NCI-H345 (cell line): ENCODE data around the gene LRRC2.
"Not testable (repeated sequence)": the region's sequence is repeated elsewhere in the genome, so short reads cannot be mapped to it uniquely, and the experiment has no call there.

Source experiments
- DNase-seq: peaks from one replicate; lab custom pipeline; 2025; lab: John Stamatoyannopoulos, UW

LRRC2 gene

GRCh38 chr3:46497556-46498265, 68.4 kb downstream of the LRRC2 start, which contains the start of gene RTP3:
RTP3 (plus strand) TSS chr3:46497976; CDS start chr3:46498063, 87 bp downstream.
- DNase-seq, result no peak

- DNase-seq, result no peak
Measured at GRCh38 chr3:46496746-46497555, 69.2 kb downstream of the LRRC2 start.

GRCh38 chr3:46495901-46496456, 70.1 kb downstream of the LRRC2 start:
- no peak for DNase-seq

GRCh38 chr3:46494491-46494890, 71.6 kb downstream of the LRRC2 start:
- not testable (repeated sequence) for DNase-seq

- no peak for DNase-seq
Measured at GRCh38 chr3:46492890-46493547, 73.1 kb downstream of the LRRC2 start.

- DNase-seq, result no peak
Measured at GRCh38 chr3:46491089-46492070, 74.7 kb downstream of the LRRC2 start.

GRCh38 chr3:46490338-46491084, 75.6 kb downstream of the LRRC2 start:
- no peak for DNase-seq

GRCh38 chr3:46489875-46490274, 76.2 kb downstream of the LRRC2 start:
- no peak for DNase-seq

- DNase-seq, result no peak
Measured at GRCh38 chr3:46489381-46489780, 76.7 kb downstream of the LRRC2 start.

GRCh38 chr3:46488735-46489361, 77.3 kb downstream of the LRRC2 start:
- DNase-seq, result peak; percentile 85

GRCh38 chr3:46485779-46486175, 80.3 kb downstream of the LRRC2 start:
- no peak for DNase-seq

- peak; percentile 39 for DNase-seq
Measured at GRCh38 chr3:46484911-46485778, 81.0 kb downstream of the LRRC2 start.

GRCh38 chr3:46484388-46484787, 81.7 kb downstream of the LRRC2 start:
- DNase-seq, result no peak

- DNase-seq, result no peak
Measured at GRCh38 chr3:46483825-46484224, 82.3 kb downstream of the LRRC2 start.

GRCh38 chr3:46482632-46483350, 83.3 kb downstream of the LRRC2 start:
- DNase-seq, result peak; percentile 9

- DNase-seq, result no peak
Measured at GRCh38 chr3:46481636-46482035, 84.5 kb downstream of the LRRC2 start.

- no peak for DNase-seq
Measured at GRCh38 chr3:46480491-46481195, 85.5 kb downstream of the LRRC2 start.

- DNase-seq, result no peak
Measured at GRCh38 chr3:46479696-46480095, 86.4 kb downstream of the LRRC2 start.
